ENCODE data around the gene RASSF5.

RASSF5 gene

GRCh38 chr1:206596319-206596666, 89.0 kb downstream of the RASSF5 start:
- DNase-seq (ENCODE audit: low read depth) = no peak
- TF ChIP-seq, protein P1, sequence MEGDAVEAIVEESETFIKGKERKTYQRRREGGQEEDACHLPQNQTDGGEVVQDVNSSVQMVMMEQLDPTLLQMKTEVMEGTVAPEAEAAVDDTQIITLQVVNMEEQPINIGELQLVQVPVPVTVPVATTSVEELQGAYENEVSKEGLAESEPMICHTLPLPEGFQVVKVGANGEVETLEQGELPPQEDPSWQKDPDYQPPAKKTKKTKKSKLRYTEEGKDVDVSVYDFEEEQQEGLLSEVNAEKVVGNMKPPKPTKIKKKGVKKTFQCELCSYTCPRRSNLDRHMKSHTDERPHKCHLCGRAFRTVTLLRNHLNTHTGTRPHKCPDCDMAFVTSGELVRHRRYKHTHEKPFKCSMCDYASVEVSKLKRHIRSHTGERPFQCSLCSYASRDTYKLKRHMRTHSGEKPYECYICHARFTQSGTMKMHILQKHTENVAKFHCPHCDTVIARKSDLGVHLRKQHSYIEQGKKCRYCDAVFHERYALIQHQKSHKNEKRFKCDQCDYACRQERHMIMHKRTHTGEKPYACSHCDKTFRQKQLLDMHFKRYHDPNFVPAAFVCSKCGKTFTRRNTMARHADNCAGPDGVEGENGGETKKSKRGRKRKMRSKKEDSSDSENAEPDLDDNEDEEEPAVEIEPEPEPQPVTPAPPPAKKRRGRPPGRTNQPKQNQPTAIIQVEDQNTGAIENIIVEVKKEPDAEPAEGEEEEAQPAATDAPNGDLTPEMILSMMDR (conservative IDR thresholded peaks at IDR 0.05; ENCODE audit: low read depth, low read length) = no peak

GRCh38 chr1:206600527-206600926, 93.2 kb downstream of the RASSF5 start:
- TF ChIP-seq, protein P1 (conservative IDR thresholded peaks at IDR 0.05; ENCODE audit: low read depth, low read length) = no peak
- peak; percentile 33 for DNase-seq (ENCODE audit: low read depth)

More at GRCh38 chr1:206596319-206596666, 89.0 kb downstream of the RASSF5 start:
- no peak overlapping the region for H3K4me3 ChIP-seq (ENCODE audit: low read depth, low read length)

GRCh38 chr1:206604861-206605260, 97.5 kb downstream of the RASSF5 start:
- TF ChIP-seq, protein P1 (conservative IDR thresholded peaks at IDR 0.05; ENCODE audit: low read depth, low read length) = no peak
- H3K4me3 ChIP-seq (ENCODE audit: low read depth, low read length) = no peak overlapping the region
- no peak for DNase-seq (ENCODE audit: low read depth)

More at GRCh38 chr1:206600527-206600926, 93.2 kb downstream of the RASSF5 start:
- H3K4me3 ChIP-seq (ENCODE audit: low read depth, low read length) = no peak overlapping the region

GRCh38 chr1:206606867-206607266, 99.5 kb downstream of the RASSF5 start:
- peak; percentile 70 for DNase-seq (ENCODE audit: low read depth)
- TF ChIP-seq, protein P1 (conservative IDR thresholded peaks at IDR 0.05; ENCODE audit: low read depth, low read length) = peak; percentile 76
- no peak overlapping the region for H3K4me3 ChIP-seq (ENCODE audit: low read depth, low read length)

DNA sequence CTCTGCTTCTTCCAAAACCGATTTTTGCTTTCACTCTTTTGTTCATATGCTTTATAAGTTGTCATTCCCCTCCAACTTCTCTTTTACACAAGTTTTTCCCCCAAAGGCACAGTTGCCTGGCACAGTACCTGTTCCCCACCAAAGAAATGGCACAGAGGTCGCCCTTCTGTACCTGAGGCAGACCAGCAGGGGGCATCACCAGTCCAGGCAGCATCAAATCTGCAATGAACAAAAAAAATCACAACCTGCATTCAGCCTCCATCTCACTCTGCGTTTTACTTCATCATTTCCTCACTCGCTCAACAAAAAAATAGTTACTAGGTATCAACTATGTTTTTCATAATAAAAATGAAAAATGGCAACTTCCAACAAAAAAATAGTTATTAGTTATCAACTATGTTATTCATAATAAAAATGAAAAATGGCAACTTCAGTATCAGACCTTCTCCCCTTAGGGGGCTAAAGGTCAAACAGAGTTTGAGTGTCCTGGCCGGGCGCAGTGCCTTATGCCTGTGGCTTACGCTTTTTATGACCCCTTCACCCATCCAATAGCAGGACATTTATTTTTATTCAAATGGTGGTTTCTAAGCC, 100.9 kb downstream of the RASSF5 start:
- no peak overlapping the region for H3K4me3 ChIP-seq (ENCODE audit: low read depth, low read length)
- DNase-seq (ENCODE audit: low read depth) = peak; percentile 57
- TF ChIP-seq, protein P1 (conservative IDR thresholded peaks at IDR 0.05; ENCODE audit: low read depth, low read length) = peak; percentile 87

- TF ChIP-seq, protein P1 (conservative IDR thresholded peaks at IDR 0.05; ENCODE audit: low read depth, low read length) = no peak
- peak; percentile 21 for DNase-seq (ENCODE audit: low read depth)
- H3K4me3 ChIP-seq (ENCODE audit: low read depth, low read length) = no peak overlapping the region
Measured at GRCh38 chr1:206609229-206609991, 102.1 kb downstream of the RASSF5 start.

Measured in choroid plexus epithelial cell (primary cell).